C4-2B (cell line): ENCODE data around the gene SLC25A40.

Experiments
- CTCF ChIP-seq: fragments of 450-650 bp; conservative IDR thresholded peaks from 2 replicates; pipeline ENCODE4 v1.5.1; 2017; ENCODE audit warnings: mild to moderate bottlenecking
- ZFX ChIP-seq: fragments of 450-650 bp; IDR thresholded peaks from 2 replicates; pipeline ENCODE4 v1.6.1; 2017

- no peak for TF ChIP-seq CTCF
- TF ChIP-seq ZFX: no peak
Observed at GRCh38 chr7:87866089-87866488, 10.1 kb downstream of the SLC25A40 start.
